Posterior cingulate gyrus (tissue), 11 donors: Measurements from ENCODE around the gene FRMD3.
"Not testable (repeated sequence)": the region's sequence is repeated elsewhere in the genome, so short reads cannot be mapped to it uniquely, and the experiment has no call there.

Experiments
- DNase-seq, 10 donors: peaks; one replicate each; pipeline versions ENCODE4 v3.0.0 to v3.0.0-alpha.2; 2020 to 2021; ENCODE audit warnings: mixed read lengths in 3 of 10
- intact Hi-C: fragments of 100-400 bp; cut with DNase I; formaldehyde crosslinking; loops from one replicate; pipeline ENCODE4 v1.15.1; 2023

The FRMD3 gene

GRCh38 chr9:83526211-83526610 is 12.0 kb downstream of the FRMD3 start:
- no peak for DNase-seq
- intact Hi-C loops = no loop called here

GRCh38 chr9:83523684-83524083 is 14.5 kb downstream of the FRMD3 start:
- DNase-seq = no peak
- intact Hi-C loops = no loop called here

GRCh38 chr9:83521411-83521810 is 16.8 kb downstream of the FRMD3 start:
- DNase-seq = no peak
- intact Hi-C loops = no loop called here

- DNase-seq = no peak
- intact Hi-C loops = no loop called here
These were observed 17.2 kb downstream of the FRMD3 start for GRCh38 chr9:83521011-83521410.

GRCh38 chr9:83520292-83520691 is 17.9 kb downstream of the FRMD3 start:
- no peak for DNase-seq
- intact Hi-C loops = no loop called here

- DNase-seq, intact Hi-C loops: not testable (repeated sequence)
These were observed 20.2 kb downstream of the FRMD3 start for GRCh38 chr9:83517980-83518379.

- no peak for DNase-seq
- intact Hi-C loops = no loop called here
These were observed 23.4 kb downstream of the FRMD3 start for GRCh38 chr9:83514767-83515166.

- intact Hi-C loops = no loop called here
- DNase-seq = no peak
These were observed 25.6 kb downstream of the FRMD3 start for GRCh38 chr9:83512621-83513020.

- no peak for DNase-seq
- intact Hi-C loops = no loop called here
These were observed 27.1 kb downstream of the FRMD3 start for GRCh38 chr9:83511051-83511450.

- no peak for DNase-seq
- intact Hi-C loops = no loop called here
These were observed 28.8 kb downstream of the FRMD3 start for GRCh38 chr9:83509402-83509801.

GRCh38 chr9:83508067-83508466 is 30.1 kb downstream of the FRMD3 start:
- intact Hi-C loops = no loop called here
- DNase-seq = no peak

GRCh38 chr9:83505282-83505681 is 32.9 kb downstream of the FRMD3 start:
- no peak for DNase-seq
- intact Hi-C loops = no loop called here

GRCh38 chr9:83503866-83504265 is 34.3 kb downstream of the FRMD3 start:
- DNase-seq = no peak
- intact Hi-C loops = no loop called here

GRCh38 chr9:83501565-83501964 is 36.6 kb downstream of the FRMD3 start:
- intact Hi-C loops = no loop called here
- no peak for DNase-seq

GRCh38 chr9:83497441-83497840 is 40.8 kb downstream of the FRMD3 start:
- intact Hi-C loops = no loop called here
- no peak for DNase-seq

- intact Hi-C loops = no loop called here
- no peak for DNase-seq
These were observed 46.2 kb downstream of the FRMD3 start for GRCh38 chr9:83491995-83492394.

GRCh38 chr9:83491413-83491812 is 46.8 kb downstream of the FRMD3 start:
- intact Hi-C loops = no loop called here
- DNase-seq = no peak

GRCh38 chr9:83489961-83490360 is 48.2 kb downstream of the FRMD3 start:
- DNase-seq = no peak
- intact Hi-C loops = no loop called here

- intact Hi-C loops = no loop called here
- no peak for DNase-seq
These were observed 53.2 kb downstream of the FRMD3 start for GRCh38 chr9:83484990-83485389.

- no peak for DNase-seq
- intact Hi-C loops = no loop called here
These were observed 55.0 kb downstream of the FRMD3 start for GRCh38 chr9:83483223-83483622.

- no peak for DNase-seq
- intact Hi-C loops = no loop called here
These were observed 58.4 kb downstream of the FRMD3 start for GRCh38 chr9:83479765-83480164.

- no peak for DNase-seq
- intact Hi-C loops = no loop called here
These were observed 60.6 kb downstream of the FRMD3 start for GRCh38 chr9:83477571-83477970.

- intact Hi-C loops = no loop called here
- no peak for DNase-seq
These were observed 61.1 kb downstream of the FRMD3 start for GRCh38 chr9:83477120-83477519.

- intact Hi-C loops = no loop called here
- no peak for DNase-seq
These were observed 61.7 kb downstream of the FRMD3 start for GRCh38 chr9:83476513-83476912.
